Stimulated activated CD4-positive, alpha-beta T cell treated with anti-CD3 and anti-CD28 coated beads, Interleukin-12 subunit alpha, Interleukin-12 subunit beta, amount 100 ng/mL, for 4 hours (primary cell): Measurements from ENCODE around the gene BSDC1.

Experiments
- DNase-seq: peaks from one replicate; pipeline ENCODE4 v3.0.0-alpha.2; 2020

BSDC1 gene

GRCh38 chr1:32335790-32336590, 58.3 kb downstream of the BSDC1 start, which contains the start of gene MARCKSL1:
Gene MARCKSL1, minus strand, starts transcription at chr1:32336233. Its CDS starts 200 bp downstream, at chr1:32336033.
- DNase-seq: peak; percentile 87

- DNase-seq: no peak
These were observed 58.8 kb downstream of the BSDC1 start for GRCh38 chr1:32335535-32335789.

DNA sequence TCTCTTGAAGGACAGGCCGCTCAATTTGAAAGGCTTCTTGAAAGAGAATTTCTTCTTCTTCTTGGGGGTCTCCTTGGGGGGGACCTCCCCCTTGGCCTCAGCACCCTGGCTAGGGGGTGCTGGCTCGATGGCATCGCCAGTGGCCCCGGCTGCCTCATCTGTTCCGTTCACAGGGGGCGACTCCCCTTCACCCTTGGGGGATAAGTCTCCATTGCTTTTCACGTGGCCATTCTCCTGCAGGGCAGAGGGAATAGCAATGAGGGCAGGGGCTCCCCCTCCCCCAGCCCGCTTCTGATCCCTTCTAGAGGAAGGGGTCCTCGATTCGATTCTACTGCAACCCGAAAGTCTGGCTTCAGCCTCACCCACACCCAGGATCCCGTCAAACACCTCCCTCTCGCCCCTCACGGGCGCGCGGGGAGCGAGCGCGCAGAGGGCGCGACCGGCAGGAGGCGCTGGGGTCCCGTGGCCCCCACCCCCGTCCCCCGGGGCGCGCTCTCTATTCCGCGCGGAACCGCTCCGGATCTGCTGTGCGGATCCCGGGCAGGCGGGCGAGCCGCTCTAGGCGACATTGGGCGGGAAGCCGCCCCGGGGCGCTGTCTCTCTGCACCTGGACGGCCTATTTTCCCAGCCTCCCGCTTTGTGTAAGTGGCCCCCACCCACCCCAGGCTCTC, 59.2 kb downstream of the BSDC1 start:
- peak; percentile 61 for DNase-seq

DNA sequence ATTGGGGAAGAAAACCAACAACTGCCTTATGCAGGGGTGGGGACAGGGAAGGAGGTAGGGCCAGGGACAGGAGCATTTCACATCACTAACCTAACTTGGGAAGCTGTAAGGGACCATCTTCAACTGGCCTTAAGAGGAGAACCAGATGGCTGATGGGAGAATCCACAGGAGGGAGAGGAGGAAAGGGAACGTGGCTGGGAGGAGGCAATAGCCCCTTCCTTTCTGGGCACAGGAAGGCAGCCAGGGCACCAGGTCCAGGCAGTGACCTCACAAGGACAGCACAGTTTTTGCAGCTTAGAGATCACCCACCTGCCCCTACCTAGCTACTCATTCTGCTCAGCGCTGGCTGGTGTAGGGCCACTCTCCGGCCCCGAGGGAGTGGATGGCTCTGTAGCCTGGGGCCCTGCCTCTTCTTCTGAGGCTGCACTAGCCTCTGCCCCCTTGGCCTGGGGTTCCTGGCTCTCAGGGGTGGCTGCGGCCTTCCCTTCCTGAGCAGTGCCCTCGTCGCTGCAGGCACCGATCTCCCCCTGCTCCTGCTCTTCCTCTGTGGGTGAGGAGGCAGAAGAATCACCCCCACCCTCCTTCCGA, 59.9 kb downstream of the BSDC1 start:
- DNase-seq: no peak

DNA sequence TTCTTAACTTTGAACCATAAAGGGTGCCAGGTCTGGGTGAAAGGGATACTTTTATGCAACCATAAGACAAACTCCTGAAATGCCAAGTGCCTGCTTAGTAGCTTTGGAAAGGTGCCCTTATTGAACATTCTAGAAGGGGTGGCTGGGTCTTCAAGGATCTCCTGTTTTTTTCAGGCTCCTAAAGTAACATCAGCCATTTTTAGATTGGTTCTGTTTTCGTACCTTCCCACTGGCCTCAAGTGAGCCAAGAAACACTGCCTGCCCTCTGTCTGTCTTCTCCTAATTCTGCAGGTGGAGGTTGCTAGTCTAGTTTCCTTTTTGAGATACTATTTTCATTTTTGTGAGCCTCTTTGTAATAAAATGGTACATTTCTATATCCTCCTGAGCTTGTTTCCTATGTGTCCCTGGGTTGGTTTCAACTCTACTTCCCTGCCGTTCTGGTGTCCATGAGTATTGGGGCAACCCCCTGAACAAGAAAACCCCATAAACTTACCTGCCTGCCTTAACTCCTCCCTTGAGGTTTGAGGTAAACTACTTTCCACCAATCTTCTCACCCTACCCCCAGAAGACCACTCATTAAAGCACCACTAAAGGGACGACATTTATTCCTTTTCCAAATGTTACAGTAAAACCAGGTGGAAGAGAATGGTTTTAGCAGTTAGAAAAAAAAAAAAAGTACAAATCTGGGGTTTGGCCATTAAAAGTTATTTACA, 60.8 kb downstream of the BSDC1 start:
- no peak for DNase-seq

DNA sequence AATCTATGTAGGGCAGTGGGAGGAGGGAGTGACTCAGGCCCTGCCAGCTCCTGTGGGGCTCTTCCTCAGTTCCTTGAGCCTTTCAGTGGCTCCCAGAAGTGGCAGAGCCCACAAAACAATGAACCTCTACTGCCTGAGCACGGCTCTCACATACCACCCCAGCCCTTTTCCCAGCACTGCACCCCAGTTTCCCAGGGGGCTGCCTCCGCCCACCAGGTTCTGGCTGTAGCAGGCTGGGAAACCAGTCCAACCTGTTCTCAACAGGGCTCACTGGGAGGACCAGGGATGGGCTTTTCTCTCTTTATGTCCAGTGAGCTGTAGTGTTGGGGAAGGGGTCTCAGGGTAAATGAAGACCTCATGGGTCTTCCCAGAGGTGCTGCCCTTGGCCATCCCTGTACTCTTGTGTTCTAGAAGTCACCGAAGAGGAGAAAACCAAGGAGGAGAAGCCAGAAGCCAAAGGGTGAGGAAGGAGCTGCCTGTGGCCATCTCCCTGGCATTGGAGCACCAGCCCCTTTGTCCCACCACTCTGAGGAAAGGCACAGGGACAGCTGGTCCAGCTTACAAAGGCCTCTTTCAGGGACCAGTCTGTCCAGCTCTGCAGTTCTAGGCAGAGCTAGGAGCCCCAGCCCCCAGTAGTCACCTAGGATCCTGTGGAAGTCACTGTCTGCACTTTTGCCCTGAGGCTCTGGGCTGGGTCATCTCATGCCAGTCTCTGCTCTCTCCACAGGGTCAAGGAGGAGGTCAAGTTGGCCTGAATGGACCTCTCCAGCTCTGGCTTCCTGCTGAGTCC, 61.8 kb downstream of the BSDC1 start:
- no peak for DNase-seq

DNA sequence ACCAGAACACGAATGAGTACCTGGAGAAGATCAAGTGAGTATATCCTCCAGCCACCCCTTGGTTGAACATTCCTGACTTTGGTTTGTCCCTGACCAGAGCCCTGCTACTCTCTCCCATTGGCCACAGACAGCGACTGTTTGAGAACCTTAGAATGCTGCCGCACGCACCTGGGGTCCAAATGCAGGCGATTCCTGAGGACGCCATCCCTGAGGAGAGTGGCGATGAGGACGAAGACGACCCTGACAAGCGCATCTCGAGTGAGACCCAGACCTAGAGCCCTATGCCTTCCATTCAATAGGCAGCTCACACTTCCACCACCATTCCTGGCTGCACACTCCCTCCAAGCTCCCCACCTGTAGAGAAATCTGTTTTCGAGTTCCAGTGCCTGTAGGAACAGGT, 62.7 kb downstream of the BSDC1 start:
- no peak for DNase-seq

- DNase-seq: no peak
These were observed 63.6 kb downstream of the BSDC1 start for GRCh38 chr1:32330558-32331151.

DNA sequence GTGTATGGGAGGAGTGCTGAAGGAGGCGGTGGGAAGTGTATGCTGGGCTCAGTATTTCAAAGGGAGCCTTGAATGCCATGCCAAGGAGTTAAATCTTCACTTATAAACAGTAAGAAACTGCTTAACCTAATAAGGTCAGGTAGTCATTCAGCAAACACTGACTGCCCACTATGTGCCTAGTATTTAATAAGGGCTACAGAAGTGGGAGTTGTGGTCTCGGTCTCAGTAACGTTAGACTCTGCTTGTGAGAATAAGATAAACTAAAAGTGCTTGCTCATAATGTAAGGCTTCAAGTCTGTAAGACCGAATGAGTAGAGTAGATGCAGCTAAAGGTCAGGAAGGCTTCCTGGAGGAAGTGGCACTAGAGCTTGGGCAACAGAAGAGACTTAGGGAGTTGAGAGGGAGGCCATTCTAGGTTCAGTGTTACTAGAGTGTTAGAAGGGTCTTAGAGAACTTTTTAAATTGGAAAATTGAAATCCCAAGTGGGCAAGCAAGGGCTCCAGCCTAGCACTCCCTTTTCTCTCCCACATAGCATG, 64.2 kb downstream of the BSDC1 start:
- DNase-seq: no peak

- no peak for DNase-seq
These were observed 67.0 kb downstream of the BSDC1 start for GRCh38 chr1:32327204-32327603.

DNA sequence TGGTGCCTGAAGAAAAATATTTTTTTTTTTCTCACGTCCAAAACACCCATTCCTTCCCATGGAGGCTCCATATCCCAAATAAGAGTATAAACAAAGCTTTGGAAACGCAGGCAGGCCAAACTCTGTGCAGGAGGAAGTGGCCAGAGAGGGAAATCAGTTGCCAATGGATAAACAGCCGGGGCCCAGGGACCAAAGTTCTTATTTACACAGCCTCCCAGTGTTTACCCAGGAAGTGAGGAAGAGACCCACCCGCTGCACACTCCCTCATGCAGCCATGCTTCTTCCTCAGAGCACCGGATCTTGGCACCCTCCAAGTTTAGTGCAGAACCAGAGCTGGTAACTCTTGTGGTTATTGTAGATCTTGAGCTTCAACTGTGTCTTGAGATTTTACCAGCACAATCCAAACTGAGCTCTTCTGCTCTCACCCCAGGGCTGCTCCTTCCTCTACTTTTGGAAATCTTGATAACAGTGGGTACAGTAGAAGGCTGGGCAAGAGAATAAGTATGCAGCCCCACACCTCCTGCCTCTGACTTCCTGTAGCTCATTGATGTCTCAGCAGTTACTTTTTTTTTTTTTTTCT, 72.4 kb downstream of the BSDC1 start:
- no peak for DNase-seq

DNA sequence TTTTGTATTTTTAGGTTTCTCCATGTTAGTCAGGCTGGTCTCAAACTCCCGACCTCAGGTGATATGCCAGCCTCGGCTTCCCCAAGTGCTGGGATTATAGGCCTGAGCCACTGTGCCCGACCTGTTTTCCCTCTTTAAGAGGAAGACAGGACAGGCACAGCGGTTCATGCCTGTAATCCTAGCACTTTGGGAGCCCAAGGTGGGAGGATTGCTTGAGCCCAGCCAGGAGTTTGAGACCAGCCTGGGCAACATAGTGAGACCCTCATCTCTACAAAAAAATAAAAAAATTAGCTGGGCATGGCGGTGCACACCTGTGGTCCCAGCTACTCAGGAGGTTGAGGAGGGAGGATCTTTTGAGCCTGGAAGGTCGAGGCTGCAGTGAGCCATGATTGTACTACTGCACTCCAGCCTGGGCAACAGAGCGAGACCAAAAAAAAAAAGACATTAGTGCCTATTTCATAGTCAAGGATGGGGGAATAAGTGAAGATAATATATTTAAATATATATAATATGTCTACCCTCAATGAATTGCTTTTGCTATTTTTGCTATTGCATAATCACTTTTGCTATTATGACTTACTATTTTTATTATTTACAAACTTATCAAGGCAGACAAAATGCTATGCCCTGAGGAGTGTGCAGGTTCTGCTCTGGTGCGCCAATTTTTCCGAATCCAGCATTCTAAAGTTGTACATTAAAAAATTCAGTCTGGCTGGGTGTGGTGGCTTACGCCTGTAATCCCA, 75.9 kb downstream of the BSDC1 start:
- no peak for DNase-seq

DNA sequence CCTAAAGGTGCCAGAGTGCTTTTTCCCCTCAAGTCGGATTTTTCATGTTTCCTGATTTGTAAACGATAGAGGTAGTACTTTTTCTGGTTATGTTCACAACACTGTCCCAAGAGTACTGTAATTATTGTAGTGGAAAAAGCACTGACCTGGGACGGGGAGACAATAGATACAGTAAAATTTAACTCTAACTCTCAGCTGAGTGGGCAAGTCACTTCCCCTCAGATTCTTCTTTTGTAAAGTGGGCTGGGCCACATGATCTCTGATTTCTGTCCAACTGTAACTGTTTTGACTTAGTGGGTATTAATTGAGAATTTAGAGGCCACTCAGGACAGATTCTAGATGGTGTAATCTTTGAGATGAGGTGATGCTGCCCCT, 77.4 kb downstream of the BSDC1 start:
- DNase-seq: no peak
